ENCODE results near the gene ERG.

DNA sequence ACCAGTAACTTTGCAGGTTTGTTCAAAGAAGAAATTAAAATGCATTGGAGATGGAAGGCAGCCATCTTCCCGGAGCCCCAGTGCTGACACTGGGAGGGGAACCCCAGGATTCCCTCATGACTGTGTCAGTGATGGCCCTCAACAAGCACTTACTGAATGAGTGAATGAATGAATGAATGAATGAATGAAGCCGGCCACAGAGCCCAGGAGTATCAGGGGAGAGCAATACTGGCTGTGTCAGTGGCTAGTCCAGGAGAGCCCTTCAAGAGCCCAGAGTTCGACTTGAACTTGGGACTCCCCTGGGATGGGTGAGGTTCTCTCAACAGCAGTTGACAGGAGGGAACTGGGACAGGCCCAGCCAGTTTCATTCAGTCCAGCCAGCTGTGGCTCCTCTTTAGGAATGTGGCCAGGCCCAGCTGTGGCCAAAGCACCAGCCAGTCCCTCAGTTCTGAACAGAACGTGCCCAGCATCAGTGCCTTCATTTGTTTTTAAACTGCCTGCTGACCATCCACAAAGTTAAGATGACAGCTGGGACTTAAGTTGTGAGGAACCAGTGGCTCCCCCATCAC lies 9.2 kb upstream of the ERG start:
- TF ChIP-seq CTCF (IDR thresholded peaks at IDR 0.05) = no peak
- no peak for TF ChIP-seq POLR2A (IDR thresholded peaks at IDR 0.05)
- TF ChIP-seq POLR2AphosphoS5 (IDR thresholded peaks at IDR 0.05) = no peak
